ENCODE data around the gene MACROD2.

- TF ChIP-seq CTCF (IDR thresholded peaks at IDR 0.05) (no peak), POLR2A (IDR thresholded peaks at IDR 0.05) (no peak)
These were observed 419.2 kb downstream of the MACROD2 start for GRCh38 chr20:14414560-14414959.
